Mesothelial cell of epicardium (in vitro differentiated cells): ENCODE results near the gene PTPRK. TPM values are rescaled to one million over a fixed set of nuclear protein-coding genes. Genes with fewer than 3 reads are reported as not detected.

Experiments
- DNase-seq, 2 experiments: peaks; one replicate each; pipeline ENCODE4 v3.0.0; 2021; ENCODE audit warnings: low spot score in 2 of 2; ENCODE audit not compliant: unreplicated experiment in 2 of 2
- H3K27ac Mint-ChIP-seq: 2 replicates; pipeline ENCODE4 v1.8.0; 2021; ENCODE audit warnings: mixed read lengths
- H3K27me3 Mint-ChIP-seq: 2 replicates; pipeline ENCODE4 v1.8.0; 2021; ENCODE audit warnings: low read depth, mixed read lengths
- H3K36me3 Mint-ChIP-seq: 2 replicates; pipeline ENCODE4 v1.8.0; 2021; ENCODE audit warnings: mixed read lengths
- H3K4me1 Mint-ChIP-seq: 2 replicates; pipeline ENCODE4 v1.8.0; 2021; ENCODE audit warnings: mixed read lengths
- H3K4me3 Mint-ChIP-seq: 2 replicates; pipeline ENCODE4 v1.8.0; 2021; ENCODE audit warnings: mild to moderate bottlenecking, moderate library complexity, mixed read lengths
- H3K9me3 Mint-ChIP-seq: 2 replicates; pipeline ENCODE4 v1.8.0; 2021; ENCODE audit warnings: mixed read lengths
- CTCF ChIP-seq: fragments of 200-600 bp; sonication (generic); IDR thresholded peaks from one replicate; pipeline ENCODE4 v1.5.0; 2021; ENCODE audit warnings: antibody characterized with exemption; ENCODE audit not compliant: unreplicated experiment
- total RNA-seq: library from RNA; stranded (reverse); gene quantifications from 3 replicates; pipeline ENCODE4 v1.2.1, GENCODE V29; 2021

PTPRK gene
- total RNA-seq, 1 donor from 2014 or later: 93.7 TPM

GRCh38 chr6:128515550-128516513 is 4.6 kb downstream of the PTPRK start:
- TF ChIP-seq CTCF: no peak
- no peaks in the 10 kb centered on the region for H3K36me3 Mint-ChIP-seq
- H3K4me3 Mint-ChIP-seq: peak overlapping the region; percentile 24
- DNase-seq: no peak
- peak overlapping the region; percentile 80 for H3K27ac Mint-ChIP-seq
- no peaks in the 10 kb centered on the region for H3K9me3 Mint-ChIP-seq
- H3K4me1 Mint-ChIP-seq: peaks cover 54% of the 10 kb centered on the region
- no peaks in the 10 kb centered on the region for H3K27me3 Mint-ChIP-seq

- DNase-seq: no peak
- no peaks in the 10 kb centered on the region for H3K9me3 Mint-ChIP-seq
- H3K36me3 Mint-ChIP-seq: no peaks in the 10 kb centered on the region
- peaks cover 52% of the 10 kb centered on the region for H3K4me1 Mint-ChIP-seq
- H3K27me3 Mint-ChIP-seq: no peaks in the 10 kb centered on the region
- H3K27ac Mint-ChIP-seq: no peak overlapping the region
- no peak overlapping the region for H3K4me3 Mint-ChIP-seq
- TF ChIP-seq CTCF: no peak
These were observed 6.5 kb downstream of the PTPRK start for GRCh38 chr6:128513878-128514277.

- TF ChIP-seq CTCF: no peak
- H3K4me3 Mint-ChIP-seq: no peak overlapping the region
- H3K9me3 Mint-ChIP-seq: no peaks in the 10 kb centered on the region
- no peak for DNase-seq
- no peaks in the 10 kb centered on the region for H3K27me3 Mint-ChIP-seq
- H3K27ac Mint-ChIP-seq: no peak overlapping the region
- H3K4me1 Mint-ChIP-seq: peaks cover 44% of the 10 kb centered on the region
- no peaks in the 10 kb centered on the region for H3K36me3 Mint-ChIP-seq
These were observed 8.1 kb downstream of the PTPRK start for GRCh38 chr6:128512296-128512695.

- peaks cover 38% of the 10 kb centered on the region for H3K4me1 Mint-ChIP-seq
- TF ChIP-seq CTCF: no peak
- H3K27ac Mint-ChIP-seq: no peak overlapping the region
- no peaks in the 10 kb centered on the region for H3K36me3 Mint-ChIP-seq
- no peaks in the 10 kb centered on the region for H3K9me3 Mint-ChIP-seq
- no peak overlapping the region for H3K4me3 Mint-ChIP-seq
- no peak for DNase-seq
- H3K27me3 Mint-ChIP-seq: no peaks in the 10 kb centered on the region
These were observed 8.9 kb downstream of the PTPRK start for GRCh38 chr6:128511506-128511905.

GRCh38 chr6:128509709-128510108 is 10.7 kb downstream of the PTPRK start:
- Mint-ChIP-seq H3K4me3 (no peak overlapping the region), H3K27me3 (no peaks in the 10 kb centered on the region), H3K9me3 (no peaks in the 10 kb centered on the region), H3K36me3 (no peaks in the 10 kb centered on the region), H3K27ac (no peak overlapping the region), H3K4me1 (peaks cover 23% of the 10 kb centered on the region)
- no peak for TF ChIP-seq CTCF
- no peak for DNase-seq
